Tibial nerve (tissue), 4 donors: ENCODE results near the gene GRIK3.

ENCODE experiments used
- CTCF ChIP-seq, 5 experiments: fragments of 200-600 bp in 3 of 5; fragments of 450-650 bp in 2 of 5; sonication (generic) in 3 of 5; IDR thresholded peaks; one replicate each; pipeline ENCODE4 v1.5.1; 2016 to 2019; ENCODE audit warnings: antibody characterized with exemption in 5 of 5, mild to moderate bottlenecking in 3 of 5, moderate library complexity in 2 of 5
- EP300 ChIP-seq, 2 donors: sonication (generic); formaldehyde crosslinking; IDR thresholded peaks; one replicate each; pipeline ENCODE4 v1.6.1; 2017; ENCODE audit warnings: antibody characterized with exemption in 2 of 2, mild to moderate bottlenecking in 1 of 2
- POLR2A ChIP-seq, 2 donors: fragments of 450-650 bp; IDR thresholded peaks; one replicate each; pipeline ENCODE4 v1.6.1; 2017; ENCODE audit warnings: antibody characterized with exemption in 2 of 2, mild to moderate bottlenecking in 2 of 2, moderate library complexity in 2 of 2

GRCh38 chr1:36911561-36912364 is 122.6 kb downstream of the GRIK3 start:
- TF ChIP-seq POLR2A (IDR thresholded peaks at IDR 0.05) (no peak), EP300 (IDR thresholded peaks at IDR 0.05) (no peak), CTCF (IDR thresholded peaks at IDR 0.05) (no peak)
